GM12892 (cell line): ENCODE data around the gene SMIM1.

Experiments
- POLR2A ChIP-seq: IDR thresholded peaks from 2 replicates; pipeline ENCODE4 v1.6.1; 2011; ENCODE audit warnings: low read depth, low read length, control low read depth
- POLR2AphosphoS5 ChIP-seq: IDR thresholded peaks from 2 replicates; pipeline ENCODE4 v1.6.1; 2011; ENCODE audit warnings: low read depth, low read length, control low read depth
- TAF1 ChIP-seq: IDR thresholded peaks from 2 replicates; pipeline ENCODE4 v1.6.1; 2011; ENCODE audit warnings: low read depth, mild to moderate bottlenecking, control low read depth, low read length, borderline replicate concordance

GRCh38 chr1:3735688-3736087 is 36.9 kb upstream of the SMIM1 start:
- TF ChIP-seq POLR2A (no peak), POLR2AphosphoS5 (no peak; the same call in 1 of the 2 replicates), TAF1 (no peak)
